H1 (cell line): Measurements from ENCODE around the gene MRPS30.
"Not testable (repeated sequence)": the region's sequence is repeated elsewhere in the genome, so short reads cannot be mapped to it uniquely, and the experiment has no call there.

Experiments used
- CBX5 ChIP-seq: fragments of 300-800, 300-1000 bp; sonication (generic); IDR thresholded peaks from 2 replicates; pipeline ENCODE4 v1.7.1; 2016; ENCODE audit warnings: antibody characterized with exemption, low read length, low read depth
- EGR1 ChIP-seq: IDR thresholded peaks from 2 replicates; pipeline ENCODE4 v1.6.1; 2011; ENCODE audit warnings: low read depth, low read length, borderline replicate concordance
- FOSL1 ChIP-seq: IDR thresholded peaks from 2 replicates; pipeline ENCODE4 v1.6.1; 2011; ENCODE audit warnings: mild to moderate bottlenecking, low read depth, low read length, moderate library complexity; ENCODE audit not compliant: insufficient read depth
- POLR2A ChIP-seq, 2 experiments: IDR thresholded peaks; 1 replicate in 1 of 2; 2 replicates in 1 of 2; pipeline ENCODE4 v1.6.1; 2011; ENCODE audit warnings: low read depth in 2 of 2, low read length in 2 of 2, mild to moderate bottlenecking in 2 of 2; ENCODE audit errors: control extremely low read depth in 1 of 2
- TF ChIP-seq, protein P1 (sequence below), 3 experiments: IDR thresholded peaks; 1 replicate in 2 of 3; 2 replicates in 1 of 3; pipeline versions ENCODE4 v1.5.1 to v1.6.1; 2011; ENCODE audit warnings: low read length in 3 of 3, mild to moderate bottlenecking in 3 of 3, inconsistent platforms in 2 of 3, low read depth in 1 of 3, moderate library complexity in 1 of 3; ENCODE audit not compliant: insufficient read depth in 1 of 3; ENCODE audit errors: control extremely low read depth in 1 of 3

DNA sequence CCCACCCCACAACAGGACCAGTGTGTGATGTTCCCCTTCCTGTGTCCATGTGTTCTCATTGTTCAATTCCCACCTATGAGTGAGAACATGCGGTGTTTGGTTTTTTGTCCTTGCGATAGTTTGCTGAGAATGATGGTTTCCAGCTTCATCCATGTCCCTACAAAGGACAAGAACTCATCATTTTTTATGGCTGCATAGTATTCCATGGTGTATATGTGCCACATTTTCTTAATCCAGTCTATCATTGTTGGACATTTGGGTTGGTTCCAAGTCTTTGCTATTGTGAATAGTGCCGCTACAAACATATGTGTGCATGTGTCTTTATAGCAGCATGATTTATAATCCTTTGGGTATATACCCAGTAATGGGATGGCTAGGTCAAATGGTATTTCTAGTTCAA is 15.9 kb downstream of the MRPS30 start:
- TF ChIP-seq CBX5; EGR1; FOSL1; POLR2A (IDR thresholded peaks at IDR 0.05; ENCODE audit: control extremely low read depth in 1 of 2, low read depth in 2 of 2, low read length in 2 of 2): not testable (repeated sequence)
- TF ChIP-seq, protein P1, sequence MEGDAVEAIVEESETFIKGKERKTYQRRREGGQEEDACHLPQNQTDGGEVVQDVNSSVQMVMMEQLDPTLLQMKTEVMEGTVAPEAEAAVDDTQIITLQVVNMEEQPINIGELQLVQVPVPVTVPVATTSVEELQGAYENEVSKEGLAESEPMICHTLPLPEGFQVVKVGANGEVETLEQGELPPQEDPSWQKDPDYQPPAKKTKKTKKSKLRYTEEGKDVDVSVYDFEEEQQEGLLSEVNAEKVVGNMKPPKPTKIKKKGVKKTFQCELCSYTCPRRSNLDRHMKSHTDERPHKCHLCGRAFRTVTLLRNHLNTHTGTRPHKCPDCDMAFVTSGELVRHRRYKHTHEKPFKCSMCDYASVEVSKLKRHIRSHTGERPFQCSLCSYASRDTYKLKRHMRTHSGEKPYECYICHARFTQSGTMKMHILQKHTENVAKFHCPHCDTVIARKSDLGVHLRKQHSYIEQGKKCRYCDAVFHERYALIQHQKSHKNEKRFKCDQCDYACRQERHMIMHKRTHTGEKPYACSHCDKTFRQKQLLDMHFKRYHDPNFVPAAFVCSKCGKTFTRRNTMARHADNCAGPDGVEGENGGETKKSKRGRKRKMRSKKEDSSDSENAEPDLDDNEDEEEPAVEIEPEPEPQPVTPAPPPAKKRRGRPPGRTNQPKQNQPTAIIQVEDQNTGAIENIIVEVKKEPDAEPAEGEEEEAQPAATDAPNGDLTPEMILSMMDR (IDR thresholded peaks at IDR 0.05; ENCODE audit: control extremely low read depth in 1 of 3, insufficient read depth in 1 of 3, low read depth in 1 of 3, low read length in 3 of 3), result not testable (repeated sequence)
